AML-193 (cell line): Measurements from ENCODE around the gene HOXA11.

Experiments
- DNase-seq, 2 experiments: peaks; one replicate each; lab custom pipeline; 2025; lab: John Stamatoyannopoulos, UW

The HOXA11 gene

GRCh38 chr7:27185013-27185853 is at the start of gene HOXA11:
Gene HOXA11 (minus strand): TSS chr7:27185232. CDS start chr7:27185144, 88 bp downstream.
- no peak for DNase-seq

- DNase-seq = no peak
Measured at GRCh38 chr7:27229448-27229847, 44.4 kb upstream of the HOXA11 start.

DNA sequence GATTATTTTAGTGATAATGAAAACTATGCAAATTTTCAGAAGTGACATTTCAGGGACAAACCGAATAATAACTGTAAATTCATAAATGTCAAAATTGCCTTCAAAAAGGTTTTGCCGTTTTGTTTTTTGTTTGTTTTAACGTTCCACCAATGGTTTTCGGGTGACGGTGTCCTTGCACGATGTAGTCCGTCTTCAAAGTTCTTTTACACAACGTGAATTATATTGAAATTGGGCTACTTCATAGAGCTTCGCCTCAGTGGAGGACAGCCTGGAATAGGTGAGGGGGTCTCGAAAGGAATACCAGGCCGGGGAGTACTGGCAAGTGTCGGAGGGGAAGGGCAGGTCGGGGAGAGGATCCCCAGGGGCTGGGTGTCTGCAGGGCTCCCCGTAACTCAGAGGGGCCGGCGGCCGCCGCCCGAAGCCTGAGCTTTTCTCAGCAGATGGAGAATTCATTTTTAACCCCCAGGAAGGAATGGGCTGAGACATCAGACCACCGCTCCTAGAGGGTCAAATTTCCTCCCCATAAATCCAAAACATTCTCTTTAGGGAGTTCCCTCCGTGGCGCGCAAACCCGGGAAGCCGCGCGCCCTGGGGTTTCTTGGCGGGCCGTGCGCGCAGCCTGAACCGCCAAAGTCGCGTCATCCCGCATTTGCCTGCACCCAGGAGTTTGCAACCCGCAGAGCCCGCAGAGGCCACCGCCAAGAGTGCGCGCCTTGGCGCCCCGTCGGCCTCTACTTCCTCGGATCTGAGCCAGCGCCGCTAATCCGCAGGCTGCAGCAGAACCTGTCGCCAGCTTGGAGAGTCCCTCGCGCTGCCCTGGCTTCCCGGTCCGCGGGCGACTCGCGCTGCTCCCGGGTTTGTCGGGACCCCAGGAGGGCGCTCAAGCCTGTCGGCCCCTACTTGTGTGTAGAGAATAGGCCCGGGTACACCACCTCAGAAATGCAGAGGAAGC is 40.2 kb upstream of the HOXA11 start:
- no peak for DNase-seq

DNA sequence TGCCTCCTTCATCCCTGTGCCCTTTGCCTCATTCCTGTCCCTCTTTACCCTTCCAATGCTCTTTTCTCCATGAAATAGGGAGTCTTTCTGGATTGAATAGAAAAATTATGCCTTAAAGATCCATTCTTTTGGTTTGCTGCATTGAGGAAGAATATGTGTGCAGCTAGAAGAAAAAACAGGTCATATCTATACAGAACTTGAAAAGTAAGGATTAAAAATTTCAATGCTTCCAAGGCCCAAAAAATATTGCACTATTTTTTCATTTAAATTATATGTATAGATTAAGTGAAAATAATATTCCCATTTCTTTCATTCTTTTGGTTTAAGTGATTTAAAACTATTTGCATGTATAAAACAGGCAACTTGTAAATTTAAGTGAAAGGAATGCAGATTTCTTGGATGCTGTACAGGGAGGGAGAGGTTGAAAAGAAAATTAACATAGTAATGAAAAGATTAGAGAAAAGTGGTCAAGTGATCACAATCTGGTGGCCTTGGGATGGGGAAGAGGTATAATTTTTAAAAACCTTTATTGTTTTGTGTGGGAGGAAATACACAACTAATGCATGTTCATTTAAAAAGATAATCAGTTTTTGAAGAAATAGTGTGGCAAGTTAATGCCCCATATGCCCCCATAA is 39.0 kb upstream of the HOXA11 start:
- DNase-seq = no peak

DNA sequence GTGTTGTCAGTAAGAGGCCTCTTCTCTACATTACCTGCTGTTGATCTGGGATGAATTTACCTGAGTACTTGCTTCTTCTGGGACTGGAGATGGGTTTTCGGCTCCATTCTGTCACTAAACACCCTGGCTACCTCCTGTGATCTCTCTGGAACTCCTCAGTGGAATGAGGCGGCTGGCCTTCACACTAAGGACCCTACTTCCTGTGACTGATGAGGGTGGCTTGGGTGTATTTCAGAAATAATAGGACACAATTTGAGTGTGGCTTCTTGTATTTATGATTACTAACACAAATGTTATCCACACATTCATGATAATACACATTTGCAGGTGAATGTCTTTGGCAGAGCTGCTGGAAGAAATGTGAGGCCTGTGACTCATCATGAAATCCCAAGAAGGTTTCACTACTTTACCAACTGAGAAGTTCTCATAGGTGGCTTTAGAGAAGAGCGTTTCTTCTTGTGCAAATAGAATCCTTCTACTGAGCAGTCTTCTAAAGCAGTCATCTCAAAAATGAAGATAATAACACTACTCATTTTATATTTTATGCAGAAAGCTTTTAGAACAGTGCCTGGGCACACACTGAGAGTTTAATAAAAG is 36.3 kb upstream of the HOXA11 start:
- no peak for DNase-seq

GRCh38 chr7:27220440-27220955 is 35.5 kb upstream of the HOXA11 start:
- no peak for DNase-seq

GRCh38 chr7:27219821-27220220 is 34.8 kb upstream of the HOXA11 start:
- no peak for DNase-seq

DNA sequence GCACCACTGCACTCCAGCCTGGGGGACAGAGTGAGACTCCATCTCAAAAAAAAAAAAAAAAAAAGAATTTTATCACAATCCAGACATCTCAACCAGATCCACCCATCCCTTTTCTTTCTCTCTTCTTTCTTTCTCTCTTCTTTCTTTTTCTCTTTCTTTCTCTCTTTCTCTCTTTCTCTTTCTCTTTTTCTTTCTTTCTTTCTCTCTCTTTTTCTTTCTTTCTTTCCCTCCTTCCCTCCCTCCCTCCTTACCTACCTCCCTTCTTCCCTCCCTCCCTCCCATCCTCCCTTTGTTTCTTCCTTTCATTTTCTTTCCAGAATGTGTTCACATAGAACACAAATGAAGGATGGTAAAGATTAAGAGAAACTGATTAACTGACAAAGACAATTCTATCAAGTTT is 32.9 kb upstream of the HOXA11 start:
- no peak for DNase-seq

- no peak for DNase-seq
Measured at GRCh38 chr7:27215356-27215755, 30.3 kb upstream of the HOXA11 start.

DNA sequence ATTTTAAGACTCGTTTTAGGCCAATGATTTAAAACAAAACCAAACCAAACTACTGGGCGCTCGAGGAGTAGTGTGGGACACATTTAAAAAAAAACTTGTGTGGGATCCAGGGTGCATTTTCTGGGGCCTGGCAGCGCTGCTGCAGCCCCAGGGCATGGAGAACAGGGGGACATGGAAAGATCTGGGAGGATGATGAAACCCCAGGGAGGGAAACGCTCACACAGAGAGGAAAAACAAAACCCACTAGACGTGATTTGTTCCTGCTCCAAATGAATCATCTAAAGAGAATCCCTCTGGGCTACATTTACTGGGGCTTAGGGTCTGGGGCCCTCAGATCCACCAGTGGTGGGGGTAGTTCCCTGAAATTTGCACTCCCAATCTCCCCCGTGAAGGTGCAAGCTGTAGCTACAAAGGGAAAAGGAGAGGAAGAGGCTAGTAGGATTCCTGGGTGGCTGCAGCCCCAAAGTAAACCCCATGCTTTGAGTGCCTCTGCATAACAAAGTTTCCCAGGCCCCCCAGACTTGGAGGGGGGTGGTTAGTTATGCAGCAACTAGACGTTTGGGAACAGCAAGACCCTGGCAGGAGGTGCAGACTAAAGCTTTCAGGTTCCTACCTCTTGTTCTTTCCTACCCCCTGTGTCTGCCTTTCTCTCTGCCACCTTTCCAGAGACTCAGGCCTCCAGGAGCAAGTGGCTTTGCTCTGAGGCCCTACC is 29.4 kb upstream of the HOXA11 start:
- DNase-seq = no peak

DNA sequence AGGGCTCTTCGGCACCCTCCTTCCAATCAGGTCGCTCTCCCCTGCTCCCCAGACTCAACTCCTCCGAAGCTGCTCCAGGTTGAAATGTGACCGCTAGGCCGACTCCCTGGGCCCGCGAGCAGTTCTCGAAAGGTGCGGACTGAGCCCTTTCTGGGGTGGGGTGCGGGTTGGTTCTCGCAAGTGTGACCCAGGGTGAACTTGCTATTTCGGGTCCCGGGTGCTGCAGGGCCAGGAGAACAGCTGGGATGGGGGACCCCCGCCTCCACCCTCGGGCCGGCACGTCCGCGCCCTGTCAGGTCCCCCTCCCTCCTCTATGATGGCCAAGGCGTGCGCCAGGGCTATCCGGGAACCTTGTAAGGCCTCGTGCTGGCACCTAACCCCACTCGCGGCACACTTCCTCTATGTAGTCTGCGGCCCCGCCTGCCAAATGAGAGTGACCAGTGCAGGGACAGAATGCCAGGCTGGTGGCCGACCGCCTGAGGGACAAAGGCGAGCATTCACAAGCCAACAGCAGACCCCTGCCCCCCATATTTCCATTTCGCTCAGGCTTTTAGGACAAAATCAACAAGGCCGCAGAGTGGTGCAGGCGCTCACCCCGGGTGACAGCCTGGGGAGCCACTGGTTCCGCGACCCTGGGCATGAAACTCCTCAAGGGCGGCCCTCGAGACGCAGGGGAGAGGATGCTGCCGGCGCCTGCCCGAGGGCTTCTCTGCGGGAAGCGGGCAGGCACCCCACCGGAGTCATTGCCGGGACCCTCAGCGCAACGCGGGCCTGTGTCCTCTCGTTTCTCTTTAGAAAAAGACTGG is 28.6 kb upstream of the HOXA11 start:
- no peak for DNase-seq

- DNase-seq = no peak
Measured at GRCh38 chr7:27212497-27213432, 27.7 kb upstream of the HOXA11 start.

- DNase-seq = no peak
Measured at GRCh38 chr7:27211764-27212204, 26.8 kb upstream of the HOXA11 start.

- DNase-seq = no peak
Measured at GRCh38 chr7:27211084-27211446, 26.0 kb upstream of the HOXA11 start.

DNA sequence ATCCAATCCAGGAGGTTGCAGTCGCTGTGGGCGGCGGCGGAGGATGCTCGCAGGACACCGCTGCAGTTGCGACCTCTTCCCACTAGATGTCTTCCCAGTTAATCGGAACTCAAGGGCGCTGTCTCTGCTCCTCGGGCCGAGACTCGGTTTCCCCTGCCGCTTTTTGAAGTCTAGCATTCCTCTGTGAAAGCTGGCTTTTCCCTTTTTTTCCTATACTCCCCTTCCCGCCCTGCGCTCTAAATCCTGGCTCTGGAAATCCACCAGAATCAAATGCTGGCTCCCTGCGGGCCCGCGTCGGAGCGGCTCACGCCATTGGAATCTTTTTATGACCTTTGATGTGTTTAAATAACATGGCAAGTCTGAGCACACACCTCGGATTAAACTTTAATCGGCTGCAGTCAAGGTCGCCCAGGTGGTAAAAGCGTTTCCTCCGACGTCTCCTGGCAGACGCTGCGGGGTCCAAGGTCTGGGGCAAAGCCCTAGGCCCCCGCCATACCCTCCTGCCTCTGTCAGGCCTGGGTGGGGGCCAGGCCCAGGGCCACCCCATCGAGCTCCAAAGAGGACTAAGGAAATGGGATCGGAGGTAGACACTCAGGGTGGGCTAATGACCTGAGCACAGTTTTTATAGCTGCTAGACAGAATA is 25.5 kb upstream of the HOXA11 start:
- no peak for DNase-seq

DNA sequence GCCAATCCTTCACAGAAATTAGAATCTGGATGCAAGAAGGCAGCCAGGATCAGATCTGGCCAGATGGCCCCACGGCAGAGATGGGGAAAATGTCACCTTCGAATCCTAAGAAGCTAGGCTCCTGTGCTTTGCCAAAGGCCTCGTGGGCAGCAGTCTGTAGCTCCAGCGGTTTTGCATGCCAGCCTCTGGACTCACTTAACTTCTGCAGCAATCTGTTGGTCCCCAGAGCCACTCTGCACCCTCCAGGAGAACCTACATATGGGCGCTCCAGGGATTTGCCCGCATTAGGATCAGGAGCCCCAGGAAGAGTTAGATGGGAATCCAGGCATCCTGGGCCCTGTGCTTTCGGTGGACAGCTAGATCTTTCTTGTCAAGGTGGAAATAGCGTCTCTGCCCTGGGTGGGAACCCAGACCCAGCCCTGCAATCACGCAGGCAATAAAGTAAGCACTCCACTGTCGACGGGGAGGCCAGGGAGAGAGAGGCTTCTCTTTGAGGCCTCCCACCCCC is 25.0 kb upstream of the HOXA11 start:
- no peak for DNase-seq

GRCh38 chr7:27208998-27209397 is 24.0 kb upstream of the HOXA11 start:
- no peak for DNase-seq

DNA sequence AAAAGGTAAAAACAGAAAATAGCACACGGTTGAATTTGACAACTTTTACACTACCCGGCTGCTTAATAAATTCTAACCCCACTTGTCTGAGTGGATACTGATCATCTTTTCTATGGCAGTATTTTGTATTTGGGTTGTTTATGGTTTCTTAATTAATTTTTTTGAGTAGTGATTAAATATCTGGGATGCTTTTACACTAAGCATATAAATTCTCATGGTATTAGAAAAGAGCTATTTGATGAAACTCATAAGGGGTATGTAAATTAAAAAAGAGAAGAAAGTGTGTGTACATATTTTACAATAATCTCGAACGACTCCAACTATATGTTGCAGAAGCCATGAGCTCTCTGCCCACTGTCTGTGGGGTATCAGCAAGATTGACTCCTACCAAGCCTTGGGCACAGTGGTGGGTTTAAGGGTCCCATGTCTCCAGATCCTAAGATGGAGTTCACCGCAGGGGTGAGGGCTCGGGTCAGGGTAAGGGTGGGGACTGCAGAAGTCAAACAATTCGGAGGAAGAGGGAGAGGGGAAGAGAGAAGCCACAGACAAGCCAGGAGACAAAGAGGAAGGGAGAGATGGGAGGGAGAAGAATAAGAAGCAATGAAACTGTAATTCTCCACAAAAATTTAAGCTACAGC is 22.4 kb upstream of the HOXA11 start:
- no peak for DNase-seq
